HL-60/S4 treated with retinoic acid at 250 ng/mL for 4 days and 3 days (cell line): ENCODE data around the gene XPA.
"Not testable (repeated sequence)": the region's sequence is repeated elsewhere in the genome, so short reads cannot be mapped to it uniquely, and the experiment has no call there.

Experiments used
- in situ Hi-C: fragments of 300-500 bp; cut with MboI; formaldehyde crosslinking; loops from 2 replicates; pipeline ENCODE4 v1.7.0; 2022; ENCODE audit warnings: low sequenced_read_pairs

The XPA gene

GRCh38 chr9:97704851-97705250, 7.7 kb upstream of the XPA start:
- in situ Hi-C loops: loop anchor here (25.0 kb wide), 1 partner anchor 557 kb away; the partner anchor contains the start of gene TBC1D2

- in situ Hi-C loops: loop anchor here (25.0 kb wide), 1 partner anchor 558 kb away; the partner anchor contains the start of gene TBC1D2
Observed at GRCh38 chr9:97704345-97704677, 7.2 kb upstream of the XPA start.

- in situ Hi-C loops: loop anchor here (25.0 kb wide), 1 partner anchor 559 kb away; the partner anchor contains the start of gene TBC1D2
Observed at GRCh38 chr9:97703437-97704344, 6.6 kb upstream of the XPA start.

- in situ Hi-C loops: loop anchor here (25.0 kb wide), 1 partner anchor 562 kb away; the partner anchor contains the start of gene TBC1D2
Observed at GRCh38 chr9:97699824-97700223, 2.7 kb upstream of the XPA start.

- in situ Hi-C loops: not testable (repeated sequence)
Observed at GRCh38 chr9:97699281-97699680, 2.1 kb upstream of the XPA start.

- in situ Hi-C loops: no loop called here
Observed at GRCh38 chr9:97698865-97699264, 1.7 kb upstream of the XPA start.

GRCh38 chr9:97697837-97698236, 697 bp upstream of the XPA start:
- in situ Hi-C loops: no loop called here

GRCh38 chr9:97695995-97696802, 941 bp downstream of the XPA start:
- in situ Hi-C loops: no loop called here

GRCh38 chr9:97695390-97695789, 1.8 kb downstream of the XPA start:
- in situ Hi-C loops: no loop called here

GRCh38 chr9:97694769-97695168, 2.4 kb downstream of the XPA start:
- in situ Hi-C loops: no loop called here

GRCh38 chr9:97689401-97690180, 7.5 kb downstream of the XPA start:
- in situ Hi-C loops: no loop called here

GRCh38 chr9:97688654-97689053, 8.5 kb downstream of the XPA start:
- in situ Hi-C loops: no loop called here

GRCh38 chr9:97682242-97682641, 14.9 kb downstream of the XPA start:
- in situ Hi-C loops: no loop called here

GRCh38 chr9:97675655-97676054, 21.5 kb downstream of the XPA start:
- in situ Hi-C loops: no loop called here

- in situ Hi-C loops: no loop called here
Observed at GRCh38 chr9:97673922-97674321, 23.2 kb downstream of the XPA start.

- in situ Hi-C loops: no loop called here
Observed at GRCh38 chr9:97672403-97672802, 24.7 kb downstream of the XPA start.

- in situ Hi-C loops: no loop called here
Observed at GRCh38 chr9:97670586-97670985, 26.6 kb downstream of the XPA start.

- in situ Hi-C loops: no loop called here
Observed at GRCh38 chr9:97668485-97668884, 28.7 kb downstream of the XPA start.

GRCh38 chr9:97666907-97667686, 30.0 kb downstream of the XPA start:
- in situ Hi-C loops: no loop called here

- in situ Hi-C loops: no loop called here
Observed at GRCh38 chr9:97665742-97666141, 31.4 kb downstream of the XPA start.
